ENCODE measurements around the gene CEBPG.

Gene CEBPG

GRCh38 chr19:33408538-33409434 lies 35.3 kb downstream of the CEBPG start:
- no peak for DNase-seq

- DNase-seq: no peak
Measured at GRCh38 chr19:33409906-33410685, 36.6 kb downstream of the CEBPG start.

DNA sequence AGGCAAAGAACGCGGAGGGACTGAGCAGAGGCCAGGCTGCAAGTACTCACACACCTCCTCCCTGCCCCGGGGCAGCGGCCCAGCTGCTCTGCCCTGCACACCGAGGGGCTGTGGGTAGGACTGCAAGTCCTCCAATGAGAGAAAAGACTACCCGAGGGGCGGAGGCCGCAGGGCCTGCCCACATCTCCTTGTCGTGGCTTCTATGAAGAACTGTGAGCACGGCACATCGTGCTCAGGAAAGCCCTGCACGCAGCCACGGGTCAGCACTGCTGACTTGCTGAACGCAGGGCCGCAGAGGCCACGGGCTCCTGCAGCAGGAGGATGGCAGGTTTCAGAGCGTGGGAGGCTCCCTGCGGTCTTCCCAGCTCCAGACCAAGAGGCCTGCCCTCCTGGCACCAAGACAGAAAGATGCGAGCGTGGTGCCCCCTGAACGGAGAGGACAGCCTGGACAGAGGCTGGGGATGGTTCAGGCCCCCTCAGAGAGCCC lies 37.4 kb downstream of the CEBPG start:
- no peak for DNase-seq

DNA sequence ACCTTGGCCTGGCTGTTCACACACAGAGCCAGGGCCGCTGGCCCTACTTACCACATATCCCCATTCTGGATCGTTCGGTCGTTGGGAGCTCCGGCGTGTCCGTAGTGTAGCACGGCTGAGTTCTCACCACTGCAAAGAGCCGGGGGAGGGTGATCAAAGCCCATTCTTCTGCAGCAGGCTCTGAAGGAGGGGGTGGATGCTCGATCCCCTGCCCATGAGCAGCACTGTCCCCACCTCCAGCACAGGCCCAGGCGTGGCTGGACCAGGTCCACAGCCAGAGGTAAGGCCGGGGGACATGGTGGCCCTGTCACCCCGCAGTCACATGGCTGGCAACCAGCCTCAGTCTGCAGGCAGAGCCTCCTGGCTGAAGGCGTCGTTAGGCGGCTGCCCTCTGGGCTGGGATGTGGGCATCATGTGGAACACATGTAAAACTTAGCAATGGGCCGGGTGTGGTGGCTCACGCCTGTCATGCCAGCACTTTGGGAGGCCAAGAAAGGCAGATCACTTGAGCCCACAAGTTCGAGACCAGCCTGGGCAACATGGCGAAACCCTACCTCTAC lies 38.2 kb downstream of the CEBPG start:
- DNase-seq: no peak

DNA sequence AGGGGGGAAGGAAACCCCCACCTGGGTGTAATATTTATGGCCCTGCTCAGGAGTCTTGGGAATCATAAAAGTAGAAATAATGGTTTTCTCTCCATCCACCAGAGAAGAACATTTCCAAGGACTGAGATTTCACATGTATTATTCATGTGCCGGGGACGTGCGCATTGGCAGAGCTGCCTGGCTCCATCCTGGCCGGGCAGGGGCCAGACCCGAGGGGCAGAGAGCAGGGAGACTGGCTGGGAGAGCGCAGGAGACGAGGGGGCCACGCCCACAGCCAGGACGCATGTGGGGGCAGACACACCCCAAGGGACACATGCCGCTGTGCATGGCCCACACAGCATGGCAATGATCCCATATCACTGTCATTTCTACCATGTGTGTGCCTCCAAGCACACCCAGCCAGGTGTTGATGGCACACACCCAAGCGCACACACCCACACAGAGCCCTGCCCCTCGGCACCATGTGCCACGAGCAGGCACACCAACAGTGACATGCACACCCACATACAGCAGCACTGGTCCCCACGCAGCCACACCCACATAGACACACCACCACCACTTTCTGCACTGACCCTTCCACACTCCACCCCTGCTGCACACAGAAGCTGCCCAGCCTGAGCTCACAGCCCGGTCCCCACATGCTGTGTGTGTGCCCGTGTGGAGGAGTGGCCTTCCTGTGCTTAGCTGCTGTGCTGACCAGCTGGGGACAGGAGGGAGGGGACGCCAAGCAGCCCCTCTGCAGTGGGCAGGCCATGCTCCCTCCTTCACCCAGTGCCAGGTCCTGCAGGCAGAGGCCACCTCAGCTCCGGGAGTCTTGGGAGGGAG lies 39.3 kb downstream of the CEBPG start:
- no peak for DNase-seq

- DNase-seq: no peak
Measured at GRCh38 chr19:33413426-33413725, 39.9 kb downstream of the CEBPG start.

DNA sequence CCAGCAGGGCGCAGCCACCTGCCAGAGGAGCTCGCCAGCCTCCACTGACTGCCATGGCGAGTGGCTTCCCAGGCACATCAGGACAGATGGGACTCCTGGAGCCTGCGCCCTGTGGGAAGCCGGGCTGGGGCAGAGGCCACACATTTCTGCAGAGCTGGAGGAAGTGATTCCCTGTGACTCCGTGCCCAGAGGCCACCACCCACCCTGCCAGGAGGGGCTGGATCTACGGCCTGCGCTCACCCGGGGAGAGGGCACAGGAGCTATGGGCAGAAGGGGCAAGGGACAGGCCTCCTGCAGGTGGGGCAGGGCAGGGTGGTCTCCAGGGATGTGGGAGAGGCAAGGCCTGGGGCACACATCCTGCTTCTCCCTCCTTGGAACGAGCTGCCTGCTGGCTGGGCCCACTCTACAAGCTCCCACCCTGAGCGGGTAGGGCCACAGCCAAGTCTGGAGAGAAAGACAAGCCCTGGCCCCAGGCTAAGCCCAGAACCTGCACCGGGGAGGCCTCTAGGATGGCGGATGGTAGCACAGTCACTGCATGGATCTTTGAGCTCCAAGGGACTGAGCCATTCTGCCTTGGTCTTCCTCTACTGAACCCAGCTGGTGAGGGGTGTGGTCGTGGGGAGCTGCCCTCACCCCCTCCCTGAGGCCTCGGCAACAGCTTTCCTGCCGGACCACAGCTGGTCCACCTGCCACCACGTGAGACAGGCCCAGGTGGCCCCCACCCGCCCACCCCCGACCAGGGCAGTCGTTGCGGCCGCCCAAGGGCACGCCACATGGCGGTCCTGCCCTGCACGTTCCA lies 40.6 kb downstream of the CEBPG start:
- no peak for DNase-seq

DNA sequence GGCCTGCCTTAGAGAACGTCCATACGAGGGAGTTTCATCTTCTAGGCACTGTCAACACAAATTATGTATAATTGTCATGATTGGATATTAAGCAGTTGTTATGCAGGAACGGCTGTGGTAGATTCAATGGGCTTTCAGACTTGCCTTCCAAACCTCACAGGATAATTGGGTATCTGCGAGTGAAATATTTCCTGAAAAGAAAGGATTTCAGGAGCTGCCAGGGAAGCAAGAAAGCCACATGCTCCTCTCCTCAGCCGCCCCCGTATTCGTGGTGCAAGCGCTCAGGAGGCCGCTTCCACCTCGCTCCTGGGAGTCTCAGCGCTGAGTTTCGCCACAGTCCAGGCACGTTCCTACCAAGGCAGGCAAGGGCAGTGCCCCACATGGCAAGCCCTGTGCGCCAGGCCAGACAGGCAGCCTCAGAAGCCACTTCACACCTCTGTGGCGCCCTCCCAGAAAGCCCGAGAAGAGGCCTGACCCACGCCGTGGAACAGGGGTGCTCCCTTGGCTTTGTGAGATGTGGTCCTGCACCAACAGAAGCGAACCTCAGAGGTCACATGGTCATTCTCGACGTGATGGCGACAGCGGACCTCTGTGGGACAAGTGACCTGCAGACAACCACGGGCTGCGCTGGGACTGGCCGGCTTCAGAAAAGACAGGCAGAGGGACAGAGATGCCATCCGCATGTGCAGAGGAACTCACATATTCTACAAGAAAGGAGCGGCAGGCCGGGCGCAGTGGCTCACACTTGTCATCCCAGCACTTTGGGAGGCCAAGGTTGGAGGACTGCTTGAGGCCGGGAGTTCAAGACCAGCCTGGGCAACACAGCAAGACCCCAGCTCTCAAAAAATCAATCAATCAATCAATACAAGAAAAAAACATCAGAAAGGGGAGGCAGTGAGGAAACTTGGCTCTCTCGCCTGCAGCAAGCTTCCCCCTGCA lies 41.4 kb downstream of the CEBPG start:
- no peak for DNase-seq

GRCh38 chr19:33416307-33417215 lies 43.1 kb downstream of the CEBPG start:
- peak; percentile 73 for DNase-seq

DNA sequence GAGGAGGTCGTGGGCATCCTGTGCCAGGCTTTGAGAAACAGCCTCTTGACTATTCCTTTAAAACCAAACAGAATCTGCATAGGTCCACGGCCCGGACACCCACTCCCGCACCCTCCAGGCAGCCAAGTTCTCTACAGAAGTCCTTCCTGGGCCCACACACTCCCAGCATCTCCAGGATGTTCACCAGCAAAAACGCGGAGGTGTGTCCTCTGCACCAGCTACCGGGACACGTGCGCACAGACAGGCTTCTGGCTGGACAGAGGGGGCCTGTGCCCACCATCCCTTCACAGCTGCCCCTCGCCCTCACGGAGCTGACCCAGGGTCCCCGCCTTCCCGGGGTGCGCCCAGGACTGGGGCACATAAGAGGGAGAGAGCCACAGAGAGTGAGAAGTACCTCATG lies 44.2 kb downstream of the CEBPG start:
- DNase-seq: no peak

GRCh38 chr19:33418461-33418860 lies 45.0 kb downstream of the CEBPG start:
- no peak for DNase-seq

DNA sequence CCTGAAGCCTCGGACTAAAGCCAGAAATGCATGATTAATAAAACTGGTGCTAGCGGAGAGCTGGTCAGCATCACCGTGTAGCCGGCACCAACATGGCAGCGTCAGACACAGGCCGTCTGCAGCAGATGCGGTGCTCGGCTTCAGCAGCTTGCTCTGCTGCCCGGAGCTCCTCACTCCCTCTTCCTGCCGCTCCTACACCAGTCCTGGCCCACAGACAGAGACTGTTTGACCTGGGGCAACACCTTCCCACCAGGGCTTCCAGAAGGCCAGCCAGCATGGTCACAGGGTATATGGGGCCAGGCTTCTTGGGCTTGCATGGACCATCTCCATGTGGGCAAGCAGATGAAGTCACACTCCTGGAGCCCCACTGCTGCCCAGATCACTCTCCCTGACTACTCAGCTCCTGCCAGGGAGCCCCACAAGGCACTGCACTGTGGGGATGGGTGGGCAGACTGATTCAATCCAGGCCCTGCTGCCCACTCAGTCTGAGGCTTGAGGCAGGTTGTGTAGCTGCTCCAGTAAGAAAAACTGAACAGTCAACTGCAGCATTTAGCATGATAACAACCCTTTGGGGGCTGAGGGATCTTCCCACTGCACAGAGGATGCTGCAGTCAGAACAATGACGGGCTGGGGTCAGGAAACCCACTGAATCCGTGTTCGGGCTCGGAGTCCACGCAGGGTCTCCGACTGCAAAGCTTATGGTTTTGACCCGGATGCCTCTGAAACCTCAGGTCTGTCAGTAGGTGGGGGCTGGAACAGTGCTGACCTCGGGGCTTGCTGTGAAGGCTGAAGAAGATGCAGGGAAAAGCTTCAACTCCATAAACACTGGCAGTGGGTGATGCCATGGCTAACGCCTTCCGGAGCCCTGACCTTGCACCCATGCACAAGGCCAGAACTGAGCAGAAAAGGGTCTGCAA lies 45.6 kb downstream of the CEBPG start:
- no peak for DNase-seq

DNA sequence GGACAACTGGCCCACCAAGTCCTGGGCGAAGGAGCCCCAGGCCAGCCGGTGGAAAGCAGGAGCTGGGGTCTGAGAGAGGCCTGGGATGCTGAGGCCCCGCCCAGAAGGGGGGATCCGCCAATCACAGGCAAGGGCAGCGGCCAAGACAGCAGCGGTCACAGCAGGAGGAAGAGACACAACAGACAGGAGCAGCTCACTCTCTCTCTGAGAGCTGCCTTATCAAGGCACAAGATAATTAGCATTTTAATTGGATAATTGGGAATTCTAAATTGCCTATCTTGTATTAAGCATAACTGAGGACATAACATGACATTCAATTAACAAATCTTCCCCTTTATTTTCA lies 46.2 kb downstream of the CEBPG start:
- no peak for DNase-seq

DNA sequence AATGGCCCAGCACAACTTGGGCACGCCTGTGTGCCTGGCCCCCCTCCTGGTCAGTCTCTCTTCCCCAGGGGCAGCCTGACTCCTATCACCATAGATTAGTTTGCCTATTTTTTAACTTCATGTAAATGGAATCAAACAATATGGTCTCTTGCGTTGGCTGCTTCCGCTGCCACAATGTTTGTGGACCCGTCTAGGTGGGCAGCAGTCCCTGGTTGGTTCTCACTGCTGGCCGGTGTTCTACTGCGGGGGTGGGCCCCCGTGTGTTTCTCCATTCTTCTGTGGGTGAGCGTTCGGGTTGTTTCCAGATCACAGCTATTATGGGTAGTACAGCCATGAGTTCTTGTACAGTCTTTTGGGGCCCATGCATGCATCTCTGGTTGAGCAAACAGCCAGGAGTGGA lies 47.3 kb downstream of the CEBPG start:
- DNase-seq: no peak

GRCh38 chr19:33421368-33421767 lies 47.9 kb downstream of the CEBPG start:
- no peak for DNase-seq

- DNase-seq: no peak
Measured at GRCh38 chr19:33422369-33423180, 49.1 kb downstream of the CEBPG start.

GRCh38 chr19:33424181-33424580 lies 50.7 kb downstream of the CEBPG start:
- DNase-seq: no peak
